Tibial nerve (tissue), 4 donors: ENCODE data around the gene UBXN2A.

Experiments used
- EP300 ChIP-seq, 2 donors: sonication (generic); formaldehyde crosslinking; IDR thresholded peaks; one replicate each; pipeline ENCODE4 v1.6.1; 2017; ENCODE audit warnings: antibody characterized with exemption in 2 of 2, mild to moderate bottlenecking in 1 of 2
- POLR2A ChIP-seq, 2 donors: fragments of 450-650 bp; IDR thresholded peaks; one replicate each; pipeline ENCODE4 v1.6.1; 2017; ENCODE audit warnings: antibody characterized with exemption in 2 of 2, mild to moderate bottlenecking in 2 of 2, moderate library complexity in 2 of 2
- TF ChIP-seq, protein P1 (sequence below), 5 experiments: fragments of 200-600 bp in 3 of 5; fragments of 450-650 bp in 2 of 5; sonication (generic) in 3 of 5; IDR thresholded peaks; one replicate each; pipeline ENCODE4 v1.5.1; 2016 to 2019; ENCODE audit warnings: antibody characterized with exemption in 5 of 5, mild to moderate bottlenecking in 3 of 5, moderate library complexity in 2 of 5

- TF ChIP-seq, protein P1, sequence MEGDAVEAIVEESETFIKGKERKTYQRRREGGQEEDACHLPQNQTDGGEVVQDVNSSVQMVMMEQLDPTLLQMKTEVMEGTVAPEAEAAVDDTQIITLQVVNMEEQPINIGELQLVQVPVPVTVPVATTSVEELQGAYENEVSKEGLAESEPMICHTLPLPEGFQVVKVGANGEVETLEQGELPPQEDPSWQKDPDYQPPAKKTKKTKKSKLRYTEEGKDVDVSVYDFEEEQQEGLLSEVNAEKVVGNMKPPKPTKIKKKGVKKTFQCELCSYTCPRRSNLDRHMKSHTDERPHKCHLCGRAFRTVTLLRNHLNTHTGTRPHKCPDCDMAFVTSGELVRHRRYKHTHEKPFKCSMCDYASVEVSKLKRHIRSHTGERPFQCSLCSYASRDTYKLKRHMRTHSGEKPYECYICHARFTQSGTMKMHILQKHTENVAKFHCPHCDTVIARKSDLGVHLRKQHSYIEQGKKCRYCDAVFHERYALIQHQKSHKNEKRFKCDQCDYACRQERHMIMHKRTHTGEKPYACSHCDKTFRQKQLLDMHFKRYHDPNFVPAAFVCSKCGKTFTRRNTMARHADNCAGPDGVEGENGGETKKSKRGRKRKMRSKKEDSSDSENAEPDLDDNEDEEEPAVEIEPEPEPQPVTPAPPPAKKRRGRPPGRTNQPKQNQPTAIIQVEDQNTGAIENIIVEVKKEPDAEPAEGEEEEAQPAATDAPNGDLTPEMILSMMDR (IDR thresholded peaks at IDR 0.05), result no peak
- no peak for TF ChIP-seq EP300 (IDR thresholded peaks at IDR 0.05)
- TF ChIP-seq POLR2A (IDR thresholded peaks at IDR 0.05), result no peak
Measured at GRCh38 chr2:23915327-23915726, 24.9 kb upstream of the UBXN2A start.
